ENCODE data around the gene MOCS3.
"Not testable (repeated sequence)": the region's sequence is repeated elsewhere in the genome, so short reads cannot be mapped to it uniquely, and the experiment has no call there.

MOCS3 gene

GRCh38 chr20:50932016-50932485, 26.6 kb upstream of the MOCS3 start:
- peak; percentile 61 for DNase-seq (ENCODE audit: low spot score)

- DNase-seq (ENCODE audit: low spot score) = no peak
These were observed 25.8 kb upstream of the MOCS3 start for GRCh38 chr20:50932691-50933280.

GRCh38 chr20:50933589-50933988, 25.0 kb upstream of the MOCS3 start:
- no peak for DNase-seq (ENCODE audit: low spot score)

- no peak for DNase-seq (ENCODE audit: low spot score)
These were observed 15.5 kb upstream of the MOCS3 start for GRCh38 chr20:50943069-50943468.

GRCh38 chr20:50948132-50948785, 10.4 kb upstream of the MOCS3 start:
- DNase-seq (ENCODE audit: low spot score) = no peak

GRCh38 chr20:50953196-50953595, 5.4 kb upstream of the MOCS3 start:
- no peak for DNase-seq (ENCODE audit: low spot score)

- peak; percentile 62 for DNase-seq (ENCODE audit: low spot score)
These were observed 4.8 kb upstream of the MOCS3 start for GRCh38 chr20:50953821-50954220.

GRCh38 chr20:50957276-50957675, 1.3 kb upstream of the MOCS3 start:
- DNase-seq (ENCODE audit: low spot score) = peak; percentile 73

- peak; percentile 94 for DNase-seq (ENCODE audit: low spot score)
These were observed 612 bp upstream of the MOCS3 start, which contains the start of gene DPM1 for GRCh38 chr20:50957798-50958614. Gene DPM1, minus strand, starts transcription at chr20:50958532. Its CDS starts 9 bp downstream, at chr20:50958523.

- DNase-seq (ENCODE audit: low spot score) = no peak
These were observed 1.0 kb downstream of the MOCS3 start for GRCh38 chr20:50959543-50960126.

- no peak for DNase-seq (ENCODE audit: low spot score)
These were observed 9.0 kb downstream of the MOCS3 start for GRCh38 chr20:50967586-50967985.

- DNase-seq (ENCODE audit: low spot score) = no peak
These were observed 9.7 kb downstream of the MOCS3 start for GRCh38 chr20:50968289-50968688.

- DNase-seq (ENCODE audit: low spot score) = no peak
These were observed 10.8 kb downstream of the MOCS3 start for GRCh38 chr20:50969435-50969834.

- DNase-seq (ENCODE audit: low spot score) = no peak
These were observed 11.3 kb downstream of the MOCS3 start for GRCh38 chr20:50969912-50970311.

GRCh38 chr20:50975701-50976330, 17.2 kb downstream of the MOCS3 start:
- no peak for DNase-seq (ENCODE audit: low spot score)

- no peak for DNase-seq (ENCODE audit: low spot score)
These were observed 18.7 kb downstream of the MOCS3 start for GRCh38 chr20:50977066-50978021.

GRCh38 chr20:50978533-50978932, 19.9 kb downstream of the MOCS3 start:
- DNase-seq (ENCODE audit: low spot score) = not testable (repeated sequence)

- DNase-seq (ENCODE audit: low spot score) = peak; percentile 99
These were observed 21.6 kb downstream of the MOCS3 start for GRCh38 chr20:50980071-50980681.

- peak; percentile 82 for DNase-seq (ENCODE audit: low spot score)
These were observed 22.5 kb downstream of the MOCS3 start for GRCh38 chr20:50980851-50981713.

- DNase-seq (ENCODE audit: low spot score) = no peak
These were observed 23.1 kb downstream of the MOCS3 start for GRCh38 chr20:50981714-50982048.

Data from RKO (cell line).